ENCODE results near the gene PDE1A.

Gene PDE1A

GRCh38 chr2:182261860-182262387 lies 164.9 kb downstream of the PDE1A start:
- no peak for DNase-seq

- no peak for DNase-seq
Measured at GRCh38 chr2:182259629-182260150, 167.1 kb downstream of the PDE1A start.

GRCh38 chr2:182252534-182252933 lies 174.3 kb downstream of the PDE1A start:
- no peak for DNase-seq

GRCh38 chr2:182248898-182249297 lies 177.9 kb downstream of the PDE1A start:
- DNase-seq: no peak

GRCh38 chr2:182248362-182248761 lies 178.5 kb downstream of the PDE1A start:
- DNase-seq: no peak

- no peak for DNase-seq
Measured at GRCh38 chr2:182247831-182248230, 179.0 kb downstream of the PDE1A start.

GRCh38 chr2:182245963-182246362 lies 180.9 kb downstream of the PDE1A start:
- no peak for DNase-seq

GRCh38 chr2:182242609-182243008 lies 184.2 kb downstream of the PDE1A start:
- DNase-seq: no peak

- no peak for DNase-seq
Measured at GRCh38 chr2:182241936-182242335, 184.9 kb downstream of the PDE1A start.

- DNase-seq: peak; percentile 55
Measured at GRCh38 chr2:182240862-182241371, 185.9 kb downstream of the PDE1A start.

GRCh38 chr2:182230561-182230960 lies 196.3 kb downstream of the PDE1A start:
- no peak for DNase-seq

GRCh38 chr2:182229297-182229696 lies 197.5 kb downstream of the PDE1A start:
- no peak for DNase-seq

GRCh38 chr2:182228741-182229140 lies 198.1 kb downstream of the PDE1A start:
- no peak for DNase-seq

GRCh38 chr2:182228073-182228473 lies 198.8 kb downstream of the PDE1A start:
- DNase-seq: no peak

- no peak for DNase-seq
Measured at GRCh38 chr2:182226807-182227206, 200.0 kb downstream of the PDE1A start.

- DNase-seq: no peak
Measured at GRCh38 chr2:182224669-182225068, 202.2 kb downstream of the PDE1A start.

- no peak for DNase-seq
Measured at GRCh38 chr2:182220998-182221397, 205.8 kb downstream of the PDE1A start.

- no peak for DNase-seq
Measured at GRCh38 chr2:182220335-182220734, 206.5 kb downstream of the PDE1A start.

- DNase-seq: no peak
Measured at GRCh38 chr2:182210669-182211068, 216.2 kb downstream of the PDE1A start.

- no peak for DNase-seq
Measured at GRCh38 chr2:182208421-182208820, 218.4 kb downstream of the PDE1A start.

- no peak for DNase-seq
Measured at GRCh38 chr2:182207049-182207746, 219.6 kb downstream of the PDE1A start.

GRCh38 chr2:182197529-182197928 lies 229.3 kb downstream of the PDE1A start:
- DNase-seq: no peak

GRCh38 chr2:182193291-182193690 lies 233.5 kb downstream of the PDE1A start:
- no peak for DNase-seq

- no peak for DNase-seq
Measured at GRCh38 chr2:182191061-182191460, 235.8 kb downstream of the PDE1A start.

- DNase-seq: no peak
Measured at GRCh38 chr2:182187130-182187529, 239.7 kb downstream of the PDE1A start.

Measured in hematopoietic multipotent progenitor cell treated with erythropoietin and hydrocortisone succinate and interleukin-3 and kit ligand, for 6 days (in vitro differentiated cells).